ENCODE data around the gene MXRA5.
"Not testable (repeated sequence)": the region's sequence is repeated elsewhere in the genome, so short reads cannot be mapped to it uniquely, and the experiment has no call there.

The MXRA5 gene

GRCh38 chrX:3343569-3343968 lies 2.9 kb downstream of the MXRA5 start:
- not testable (repeated sequence) for DNase-seq (ENCODE audit: low spot score)

- no peak for DNase-seq (ENCODE audit: low spot score)
Observed at GRCh38 chrX:3340016-3340415, 6.4 kb downstream of the MXRA5 start.

- DNase-seq (ENCODE audit: low spot score): no peak
Observed at GRCh38 chrX:3326681-3327080, 19.8 kb downstream of the MXRA5 start.

DNA sequence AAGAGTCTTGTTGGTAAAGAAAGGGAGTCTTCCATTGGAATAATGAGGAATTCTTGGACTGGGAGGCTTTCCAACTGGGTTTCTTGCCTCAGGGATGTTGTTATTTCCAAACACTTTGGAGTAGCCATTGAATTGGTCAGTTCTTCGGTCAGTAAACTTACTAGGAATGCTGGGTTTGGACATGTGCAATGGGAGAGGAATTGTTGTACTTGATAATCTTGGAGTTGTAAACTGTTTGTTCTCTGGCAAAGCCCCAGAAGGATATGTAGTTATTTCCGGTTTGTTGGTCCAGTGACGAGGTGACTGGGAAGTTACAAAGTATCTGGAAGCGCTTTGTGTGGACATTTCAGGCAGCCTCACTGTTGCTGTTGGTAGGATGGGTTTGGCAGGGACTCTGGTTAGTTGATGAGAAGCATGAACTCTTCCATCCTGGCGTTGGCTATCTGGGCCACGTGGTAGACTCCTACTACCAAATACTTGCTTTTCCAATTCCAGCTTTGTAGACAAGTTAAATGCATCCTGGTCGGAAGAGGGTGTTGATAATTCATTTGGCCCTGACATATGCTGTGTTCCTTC lies 25.9 kb downstream of the MXRA5 start:
- no peak for DNase-seq (ENCODE audit: low spot score)

- no peak for DNase-seq (ENCODE audit: low spot score)
Observed at GRCh38 chrX:3317191-3317718, 29.2 kb downstream of the MXRA5 start.

DNA sequence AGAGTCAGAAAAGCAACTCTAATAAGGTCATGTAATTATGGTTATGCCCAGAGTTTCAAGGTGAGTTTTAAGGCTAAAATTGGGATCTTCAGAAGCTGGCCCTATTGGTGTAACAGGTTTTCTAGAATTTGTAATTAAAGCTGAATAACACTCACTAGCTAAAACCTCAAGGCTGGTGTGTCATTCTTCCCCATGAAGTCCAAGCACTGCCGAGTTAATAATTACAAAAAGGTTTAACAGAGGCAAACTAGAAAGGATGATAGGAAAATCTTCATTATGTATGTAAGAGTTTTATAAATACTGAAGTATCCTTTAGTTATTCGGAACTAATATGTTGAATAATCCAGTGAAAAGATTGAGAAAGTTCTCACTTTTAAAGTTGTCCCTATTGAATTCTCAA lies 34.3 kb downstream of the MXRA5 start:
- DNase-seq (ENCODE audit: low spot score): no peak

GRCh38 chrX:3307881-3308280 lies 38.6 kb downstream of the MXRA5 start:
- DNase-seq (ENCODE audit: low spot score): no peak

GRCh38 chrX:3299636-3300035 lies 46.8 kb downstream of the MXRA5 start:
- no peak for DNase-seq (ENCODE audit: low spot score)

DNA sequence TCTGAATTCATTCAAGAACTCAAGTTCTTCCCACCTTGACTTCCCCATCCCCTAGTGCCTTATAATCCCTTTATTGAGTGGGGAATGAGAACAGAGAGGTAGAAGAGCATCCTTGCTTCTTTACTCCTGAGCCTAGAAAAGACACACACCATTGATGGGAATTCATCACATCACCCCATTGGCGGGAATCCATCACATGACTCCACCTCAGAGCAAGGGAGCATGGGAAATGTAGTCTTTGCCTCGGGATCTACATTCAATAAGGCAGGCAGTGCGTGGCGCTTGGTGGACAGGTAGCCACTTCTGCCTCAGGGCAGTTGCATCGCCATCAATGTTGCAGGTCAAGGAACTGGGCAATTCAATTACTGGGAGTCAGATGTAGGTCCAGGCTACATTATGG lies 50.7 kb downstream of the MXRA5 start:
- DNase-seq (ENCODE audit: low spot score): no peak

- no peak for DNase-seq (ENCODE audit: low spot score)
Observed at GRCh38 chrX:3293251-3293650, 53.2 kb downstream of the MXRA5 start.

- DNase-seq (ENCODE audit: low spot score): no peak
Observed at GRCh38 chrX:3290561-3290960, 55.9 kb downstream of the MXRA5 start.

DNA sequence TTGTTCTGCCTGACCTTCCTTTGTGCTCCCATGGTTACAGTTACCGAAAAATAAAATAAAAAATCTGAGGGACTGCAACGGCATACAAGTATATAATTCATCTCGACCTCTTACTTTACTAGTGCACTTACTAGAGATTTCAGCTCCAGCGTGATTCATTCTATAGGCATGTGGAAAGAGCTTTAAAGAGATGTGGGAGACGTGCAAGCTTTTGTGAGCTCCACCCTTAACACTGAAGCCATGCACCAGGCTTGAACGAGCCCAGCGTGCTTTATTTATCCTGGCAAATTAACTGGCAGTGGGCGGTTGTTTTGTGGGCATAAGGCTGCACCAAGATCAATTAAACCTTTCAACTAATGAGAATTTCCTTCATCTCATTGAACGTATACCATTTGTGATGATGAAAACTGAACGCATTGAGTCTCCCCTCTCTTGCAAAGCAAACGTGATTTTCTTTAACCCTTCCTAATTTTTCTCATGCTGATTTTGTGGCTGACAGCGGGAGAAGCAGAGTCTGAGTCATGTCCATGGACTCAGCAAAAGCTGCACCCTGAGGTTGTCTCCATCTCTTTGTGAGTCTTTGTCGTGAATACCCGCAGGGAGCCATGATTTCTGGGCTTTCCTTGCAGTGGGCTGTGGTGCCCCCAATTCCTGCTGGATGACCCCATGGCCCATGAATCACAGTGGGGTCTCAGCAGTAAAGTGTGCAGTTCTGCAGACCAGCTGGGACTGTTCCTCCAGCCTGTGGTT lies 60.1 kb downstream of the MXRA5 start:
- no peak for DNase-seq (ENCODE audit: low spot score)

- DNase-seq (ENCODE audit: low spot score): no peak
Observed at GRCh38 chrX:3280706-3281105, 65.7 kb downstream of the MXRA5 start.

DNA sequence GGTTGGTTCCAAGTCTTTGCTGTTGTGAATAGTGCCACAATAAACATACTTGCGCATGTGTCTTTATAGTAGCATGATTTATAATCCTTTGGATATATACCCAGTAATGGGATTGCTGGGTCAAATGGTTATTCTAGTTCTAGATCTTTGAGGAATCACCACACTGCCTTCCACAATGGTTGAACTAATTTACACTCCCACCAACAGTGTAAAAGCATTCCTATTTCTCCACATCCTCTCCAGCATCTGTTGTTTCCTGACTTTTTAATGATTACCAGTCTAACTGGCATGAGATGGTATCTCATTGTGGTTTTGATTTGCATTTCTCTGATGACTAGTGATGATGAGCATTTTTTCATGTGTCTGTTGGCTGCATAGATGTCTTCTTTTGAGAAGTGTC lies 72.8 kb downstream of the MXRA5 start:
- DNase-seq (ENCODE audit: low spot score): not testable (repeated sequence)

GRCh38 chrX:3271834-3272186 lies 74.6 kb downstream of the MXRA5 start:
- DNase-seq (ENCODE audit: low spot score): no peak

DNA sequence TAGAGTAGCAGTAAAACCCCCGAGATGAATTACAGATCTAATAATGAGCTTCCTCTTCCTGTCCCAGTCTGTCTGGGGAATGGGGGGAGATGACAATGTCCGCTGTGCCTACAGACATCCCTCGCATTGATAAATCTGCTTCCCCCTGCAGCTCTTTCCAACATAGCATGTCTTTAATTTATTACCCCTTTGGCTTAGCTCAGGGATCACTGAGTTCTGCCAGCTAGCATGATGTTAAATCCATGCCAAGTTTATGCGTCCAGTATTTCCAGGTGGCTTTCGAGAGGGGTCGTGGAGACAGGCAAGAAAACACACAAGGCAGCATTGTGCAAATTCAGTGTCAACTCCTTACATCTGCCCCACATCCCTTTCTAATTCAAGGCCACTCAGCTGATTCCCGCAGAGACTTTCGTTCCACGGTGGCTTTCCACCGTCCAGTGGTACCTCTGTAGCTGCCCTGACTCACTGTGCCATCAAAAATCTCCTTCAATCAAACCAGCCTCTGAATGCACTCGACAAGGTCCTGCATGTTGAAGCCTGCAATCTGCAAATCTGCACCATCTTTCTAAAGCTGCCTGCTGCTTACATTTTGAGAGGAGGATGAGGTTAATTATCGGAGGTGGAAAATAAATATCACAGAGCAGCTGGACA lies 75.1 kb downstream of the MXRA5 start:
- DNase-seq (ENCODE audit: low spot score): no peak

GRCh38 chrX:3268829-3269228 lies 77.6 kb downstream of the MXRA5 start:
- no peak for DNase-seq (ENCODE audit: low spot score)

GRCh38 chrX:3263681-3264126 lies 82.7 kb downstream of the MXRA5 start:
- no peak for DNase-seq (ENCODE audit: low spot score)

GRCh38 chrX:3262901-3263300 lies 83.6 kb downstream of the MXRA5 start:
- DNase-seq (ENCODE audit: low spot score): no peak

All from putamen (tissue), 1 donor.